GM13977 (cell line): ENCODE measurements around the gene NDNF.

Experiments
- DNase-seq: peaks from one replicate; pipeline ENCODE4 v3.0.0; 2012; ENCODE audit warnings: low spot score
- in situ Hi-C: fragments of 300-500 bp; cut with MboI; formaldehyde crosslinking; loops from one replicate; pipeline ENCODE4 v1.12.0; 2022; ENCODE audit warnings: low sequenced_read_pairs, low pct_unique_long_range_greater_than_20kb, mixed read lengths, inconsistent platforms; ENCODE audit not compliant: unreplicated experiment
- TF ChIP-seq, protein P1 (sequence below): IDR thresholded peaks from 2 replicates; pipeline ENCODE4 v1.5.1; 2012; ENCODE audit warnings: mild to moderate bottlenecking, control low read depth; ENCODE audit not compliant: insufficient read depth; ENCODE audit errors: extremely low read depth, missing control alignments

NDNF gene

DNA sequence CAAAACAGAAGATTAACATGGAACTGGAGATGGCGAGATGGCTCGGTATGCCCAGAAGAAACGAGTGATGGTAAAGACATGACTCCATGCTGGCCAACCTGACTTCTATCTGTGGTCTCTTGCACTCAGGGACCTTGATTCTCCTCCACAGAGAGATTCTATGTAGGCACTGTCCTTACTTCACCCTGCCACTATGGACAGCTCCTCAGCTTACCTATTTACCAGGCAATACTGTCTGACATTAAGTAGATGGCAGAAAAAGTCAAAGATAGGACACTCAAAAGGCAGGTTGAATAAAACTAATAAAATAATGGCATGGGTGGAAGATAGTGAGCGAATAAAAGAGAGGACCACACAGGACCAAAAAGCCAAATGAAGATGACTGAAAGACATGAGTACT is 35.2 kb upstream of the NDNF start:
- in situ Hi-C loops = no loop called here
- DNase-seq = no peak
- TF ChIP-seq, protein P1, sequence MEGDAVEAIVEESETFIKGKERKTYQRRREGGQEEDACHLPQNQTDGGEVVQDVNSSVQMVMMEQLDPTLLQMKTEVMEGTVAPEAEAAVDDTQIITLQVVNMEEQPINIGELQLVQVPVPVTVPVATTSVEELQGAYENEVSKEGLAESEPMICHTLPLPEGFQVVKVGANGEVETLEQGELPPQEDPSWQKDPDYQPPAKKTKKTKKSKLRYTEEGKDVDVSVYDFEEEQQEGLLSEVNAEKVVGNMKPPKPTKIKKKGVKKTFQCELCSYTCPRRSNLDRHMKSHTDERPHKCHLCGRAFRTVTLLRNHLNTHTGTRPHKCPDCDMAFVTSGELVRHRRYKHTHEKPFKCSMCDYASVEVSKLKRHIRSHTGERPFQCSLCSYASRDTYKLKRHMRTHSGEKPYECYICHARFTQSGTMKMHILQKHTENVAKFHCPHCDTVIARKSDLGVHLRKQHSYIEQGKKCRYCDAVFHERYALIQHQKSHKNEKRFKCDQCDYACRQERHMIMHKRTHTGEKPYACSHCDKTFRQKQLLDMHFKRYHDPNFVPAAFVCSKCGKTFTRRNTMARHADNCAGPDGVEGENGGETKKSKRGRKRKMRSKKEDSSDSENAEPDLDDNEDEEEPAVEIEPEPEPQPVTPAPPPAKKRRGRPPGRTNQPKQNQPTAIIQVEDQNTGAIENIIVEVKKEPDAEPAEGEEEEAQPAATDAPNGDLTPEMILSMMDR = no peak

GRCh38 chr4:121100093-121100775 is 27.9 kb upstream of the NDNF start:
- in situ Hi-C loops = no loop called here

GRCh38 chr4:121098266-121098665 is 25.9 kb upstream of the NDNF start:
- in situ Hi-C loops = loop anchor here (25.0 kb wide), 1 partner anchor 936 kb away; no protein-coding TSS in a partner anchor
- TF ChIP-seq, protein P1 = no peak

More at GRCh38 chr4:121100093-121100775, 27.9 kb upstream of the NDNF start:
- TF ChIP-seq, protein P1 = no peak
- DNase-seq = no peak

DNA sequence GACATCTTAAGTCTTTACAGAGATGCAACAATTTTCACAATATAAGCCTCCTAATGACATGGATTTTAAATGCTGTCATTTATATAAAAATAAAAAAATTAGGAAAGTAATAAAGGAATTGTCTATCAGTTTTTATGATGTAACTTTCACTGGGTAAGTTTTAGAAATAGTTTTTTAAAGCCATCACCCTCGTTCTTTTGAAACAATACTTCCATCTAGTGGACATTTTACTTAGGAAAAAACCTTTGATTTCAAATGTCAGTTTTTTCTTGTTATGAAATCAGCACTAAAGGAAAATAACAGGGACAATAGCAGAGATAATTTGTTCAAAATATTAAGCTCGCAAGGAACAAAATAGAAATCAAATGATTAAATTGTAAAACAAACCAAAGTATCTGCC is 24.3 kb upstream of the NDNF start:
- TF ChIP-seq, protein P1 = peak; percentile 40
- in situ Hi-C loops = loop anchor here (25.0 kb wide), 1 partner anchor 934 kb away; no protein-coding TSS in a partner anchor
- no peak for DNase-seq

More at GRCh38 chr4:121098266-121098665, 25.9 kb upstream of the NDNF start:
- no peak for DNase-seq

DNA sequence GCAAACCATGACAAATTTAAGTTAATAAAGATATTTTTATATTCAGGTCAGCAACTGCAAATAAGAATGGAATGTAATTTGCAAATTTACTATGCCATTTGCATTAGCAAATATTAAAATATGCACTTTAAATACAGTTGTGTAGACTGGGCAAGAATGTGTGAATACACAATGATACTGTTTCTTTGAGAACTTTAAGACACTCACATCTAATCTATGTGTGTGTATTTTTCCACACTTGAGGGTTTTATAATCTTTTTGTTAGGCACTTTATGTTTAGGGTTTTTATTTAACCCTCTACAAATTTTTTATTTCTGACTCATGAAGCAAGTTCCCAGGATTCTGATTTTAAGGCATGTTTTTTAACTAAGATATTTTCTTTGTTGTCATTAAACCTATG is 23.9 kb upstream of the NDNF start:
- in situ Hi-C loops = loop anchor here (25.0 kb wide), 1 partner anchor 934 kb away; no protein-coding TSS in a partner anchor
- no peak for DNase-seq
- TF ChIP-seq, protein P1 = no peak

- TF ChIP-seq, protein P1 = no peak
- in situ Hi-C loops = loop anchor here (25.0 kb wide), 1 partner anchor 932 kb away; no protein-coding TSS in a partner anchor
- DNase-seq = no peak
These were observed 22.1 kb upstream of the NDNF start for GRCh38 chr4:121094297-121094966.
